Measurements from ENCODE around the gene PDHA1.

- no peak for TF ChIP-seq CTCF (conservative IDR thresholded peaks at IDR 0.05; ENCODE audit: low read depth in 2 of 2)
- no peak for TF ChIP-seq EZH2phosphoT487 (IDR thresholded peaks at IDR 0.05; ENCODE audit: unreplicated experiment)
- TF ChIP-seq POLR2AphosphoS5 (IDR thresholded peaks at IDR 0.05; ENCODE audit: low read depth): no peak
- no peak for TF ChIP-seq JUNB (IDR thresholded peaks at IDR 0.05; ENCODE audit: unreplicated experiment)
These were observed 7.2 kb downstream of the PDHA1 start for GRCh38 chrX:19350941-19351384.

All from GM23338 (cell line).